ENCODE data around the gene LTBP1.
"Not testable (repeated sequence)": the region's sequence is repeated elsewhere in the genome, so short reads cannot be mapped to it uniquely, and the experiment has no call there.

LTBP1 gene

DNA sequence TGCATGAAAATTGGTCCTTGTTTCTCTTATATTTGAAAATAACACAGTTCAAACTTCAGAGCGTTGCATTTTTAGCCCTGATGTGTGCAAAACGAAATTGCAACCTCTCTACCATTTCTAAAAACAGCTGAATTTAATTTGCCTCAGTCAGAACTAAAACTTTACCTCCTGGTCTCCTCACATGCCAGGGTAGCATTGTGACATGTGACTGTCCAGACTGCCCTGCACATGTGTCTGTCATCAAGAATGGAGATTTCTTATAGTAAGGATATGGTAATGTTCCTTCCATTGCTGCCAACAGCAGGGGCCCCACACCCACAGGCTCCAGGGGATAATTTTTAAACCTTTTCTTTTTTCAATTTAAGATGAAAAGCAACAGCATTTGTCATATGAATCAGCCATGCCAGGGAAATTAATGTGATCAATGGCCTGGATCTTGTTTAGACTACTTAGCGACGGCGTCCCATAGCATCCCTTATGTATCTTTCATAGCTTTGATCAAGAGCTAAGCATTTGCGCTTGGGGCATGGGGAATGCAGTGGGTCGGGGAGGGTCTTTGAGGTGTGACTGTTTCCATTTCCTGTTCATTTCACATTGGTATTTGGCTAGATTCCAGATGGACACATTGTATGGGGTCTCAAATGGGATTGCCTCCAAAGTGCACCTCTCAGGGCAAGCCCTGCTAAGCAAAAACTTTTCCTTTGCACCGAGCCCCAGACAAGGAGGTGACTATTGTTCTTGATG is 437.3 kb downstream of the LTBP1 start:
- Mint-ChIP-seq H3K9me3 (no peaks in the 10 kb centered on the region), H3K27ac (no peak overlapping the region), H3K36me3 (ENCODE audit: low read depth) (no peaks in the 10 kb centered on the region), H3K4me3 (no peak overlapping the region), H3K27me3 (peaks cover 4% of the 10 kb centered on the region), H3K4me1 (ENCODE audit: low read depth) (peaks cover 2% of the 10 kb centered on the region)

GRCh38 chr2:33384599-33384961 is 437.8 kb downstream of the LTBP1 start:
- Mint-ChIP-seq H3K27ac (no peak overlapping the region), H3K4me3 (no peak overlapping the region), H3K36me3 (ENCODE audit: low read depth) (no peaks in the 10 kb centered on the region), H3K4me1 (ENCODE audit: low read depth) (peaks cover 2% of the 10 kb centered on the region), H3K27me3 (peaks cover 4% of the 10 kb centered on the region), H3K9me3 (no peaks in the 10 kb centered on the region)

DNA sequence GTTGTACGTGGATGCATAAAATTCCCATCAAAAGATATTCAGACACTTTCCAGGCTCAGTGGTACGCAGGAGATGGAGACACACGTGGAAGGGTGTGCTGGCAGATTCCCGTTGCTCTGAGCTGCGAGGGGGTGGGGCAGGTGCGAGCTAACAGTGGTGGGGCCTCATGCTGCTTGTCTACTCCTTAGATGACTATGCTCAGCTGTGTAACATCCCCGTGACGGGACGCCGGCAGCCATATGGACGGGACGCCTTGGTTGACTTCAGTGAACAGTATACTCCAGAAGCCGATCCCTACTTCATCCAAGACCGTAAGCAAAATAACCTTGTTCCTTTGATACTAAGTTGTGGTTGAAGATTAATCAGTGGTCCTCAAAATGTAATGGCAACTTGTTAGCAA is 442.2 kb downstream of the LTBP1 start:
- H3K27ac Mint-ChIP-seq, result no peak overlapping the region
- H3K4me3 Mint-ChIP-seq, result no peak overlapping the region
- no peaks in the 10 kb centered on the region for H3K4me1 Mint-ChIP-seq (ENCODE audit: low read depth)
- H3K36me3 Mint-ChIP-seq (ENCODE audit: low read depth), result no peaks in the 10 kb centered on the region
- no peaks in the 10 kb centered on the region for H3K9me3 Mint-ChIP-seq
- H3K27me3 Mint-ChIP-seq, result peaks cover 4% of the 10 kb centered on the region

- not testable (repeated sequence) for H3K27ac Mint-ChIP-seq; H3K36me3 Mint-ChIP-seq (ENCODE audit: low read depth); H3K4me1 Mint-ChIP-seq (ENCODE audit: low read depth); H3K27me3 Mint-ChIP-seq; H3K4me3 Mint-ChIP-seq; H3K9me3 Mint-ChIP-seq
Measured at GRCh38 chr2:33389695-33390094, 442.9 kb downstream of the LTBP1 start.

GRCh38 chr2:33391529-33392255 is 444.9 kb downstream of the LTBP1 start:
- peaks cover 5% of the 10 kb centered on the region for H3K9me3 Mint-ChIP-seq
- H3K27ac Mint-ChIP-seq, result no peak overlapping the region
- no peak overlapping the region for H3K4me3 Mint-ChIP-seq
- no peaks in the 10 kb centered on the region for H3K4me1 Mint-ChIP-seq (ENCODE audit: low read depth)
- H3K27me3 Mint-ChIP-seq, result no peaks in the 10 kb centered on the region
- H3K36me3 Mint-ChIP-seq (ENCODE audit: low read depth), result no peaks in the 10 kb centered on the region

DNA sequence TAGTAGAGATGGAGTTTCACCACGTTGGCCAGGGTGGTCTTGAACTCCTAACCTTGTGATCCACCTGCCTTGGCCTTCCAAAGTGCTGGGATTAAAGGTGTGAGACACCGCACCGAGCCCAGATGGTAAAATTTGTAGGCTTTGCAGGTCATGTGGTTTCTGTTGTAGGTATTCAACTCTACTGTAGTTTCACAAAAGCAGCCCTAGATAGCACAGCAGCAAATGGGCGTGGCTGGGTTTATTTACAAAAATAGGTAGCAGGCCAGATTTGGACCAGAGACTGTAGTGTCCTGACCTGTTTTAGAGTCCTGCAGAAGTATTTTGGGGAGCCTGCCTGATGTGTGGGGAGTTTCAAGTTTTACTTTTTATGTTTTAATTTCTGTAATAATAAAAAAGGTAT is 445.6 kb downstream of the LTBP1 start:
- H3K9me3 Mint-ChIP-seq, result peaks cover 5% of the 10 kb centered on the region
- no peak overlapping the region for H3K27ac Mint-ChIP-seq
- no peak overlapping the region for H3K4me3 Mint-ChIP-seq
- H3K36me3 Mint-ChIP-seq (ENCODE audit: low read depth), result no peaks in the 10 kb centered on the region
- H3K4me1 Mint-ChIP-seq (ENCODE audit: low read depth), result no peaks in the 10 kb centered on the region
- H3K27me3 Mint-ChIP-seq, result no peaks in the 10 kb centered on the region

- no peaks in the 10 kb centered on the region for H3K27me3 Mint-ChIP-seq
- no peaks in the 10 kb centered on the region for H3K4me1 Mint-ChIP-seq (ENCODE audit: low read depth)
- H3K4me3 Mint-ChIP-seq, result no peak overlapping the region
- no peak overlapping the region for H3K27ac Mint-ChIP-seq
- H3K9me3 Mint-ChIP-seq, result peaks cover 5% of the 10 kb centered on the region
- H3K36me3 Mint-ChIP-seq (ENCODE audit: low read depth), result no peaks in the 10 kb centered on the region
Measured at GRCh38 chr2:33395034-33395433, 448.3 kb downstream of the LTBP1 start.

DNA sequence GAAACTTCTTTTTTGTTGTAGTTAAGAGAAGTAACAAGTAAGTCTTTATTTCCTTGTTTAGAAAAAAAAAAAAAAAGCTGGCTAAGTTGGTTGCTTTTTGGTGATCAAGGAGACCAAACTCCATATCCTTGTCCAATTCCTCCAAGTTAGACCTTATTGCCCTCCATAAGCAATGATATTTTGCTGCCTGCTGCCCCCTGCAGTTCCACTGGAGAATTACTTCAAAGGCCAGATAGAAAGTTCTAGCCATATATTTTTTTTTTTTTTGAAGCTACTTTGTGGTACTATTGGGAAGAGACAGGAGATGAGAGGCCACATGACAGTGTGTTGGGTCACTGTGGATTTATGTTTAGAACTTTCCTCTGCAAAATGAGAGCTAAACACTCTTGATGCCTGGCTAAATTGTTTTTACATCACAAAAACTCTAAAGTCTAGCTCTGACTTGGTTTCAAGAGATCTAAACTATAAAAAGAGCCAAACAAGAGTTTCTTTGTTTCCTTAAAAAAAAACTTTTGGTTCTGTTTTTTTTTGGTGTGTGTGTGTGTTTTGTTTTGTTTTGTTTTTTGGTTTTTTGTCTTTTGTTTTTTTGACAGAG is 449.0 kb downstream of the LTBP1 start:
- Mint-ChIP-seq H3K27ac (no peak overlapping the region), H3K9me3 (peaks cover 5% of the 10 kb centered on the region), H3K4me1 (ENCODE audit: low read depth) (no peaks in the 10 kb centered on the region), H3K36me3 (ENCODE audit: low read depth) (no peaks in the 10 kb centered on the region), H3K4me3 (no peak overlapping the region), H3K27me3 (no peaks in the 10 kb centered on the region)

DNA sequence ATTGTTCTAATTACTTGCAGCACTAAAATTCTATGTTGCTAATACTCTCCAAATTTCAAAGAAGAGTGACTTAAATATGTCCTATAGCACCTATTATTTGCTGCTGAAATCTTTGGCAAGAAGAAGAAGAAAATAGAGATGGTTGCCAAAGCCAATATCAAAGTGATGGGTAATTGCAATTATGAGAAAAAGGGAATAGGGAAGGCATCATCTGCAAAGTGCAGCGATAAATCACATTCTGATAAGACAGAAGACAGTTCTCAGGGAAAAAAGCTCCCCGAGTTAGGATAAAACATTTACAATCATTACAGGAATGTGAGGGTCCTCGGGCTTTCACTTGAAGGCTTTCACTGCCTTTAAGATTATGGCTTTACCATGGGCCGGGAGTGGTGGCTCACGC is 457.6 kb downstream of the LTBP1 start:
- H3K4me3 Mint-ChIP-seq, result no peak overlapping the region
- H3K9me3 Mint-ChIP-seq, result peaks cover 8% of the 10 kb centered on the region
- no peaks in the 10 kb centered on the region for H3K36me3 Mint-ChIP-seq (ENCODE audit: low read depth)
- H3K4me1 Mint-ChIP-seq (ENCODE audit: low read depth), result no peaks in the 10 kb centered on the region
- H3K27ac Mint-ChIP-seq, result no peak overlapping the region
- peaks cover 5% of the 10 kb centered on the region for H3K27me3 Mint-ChIP-seq

DNA sequence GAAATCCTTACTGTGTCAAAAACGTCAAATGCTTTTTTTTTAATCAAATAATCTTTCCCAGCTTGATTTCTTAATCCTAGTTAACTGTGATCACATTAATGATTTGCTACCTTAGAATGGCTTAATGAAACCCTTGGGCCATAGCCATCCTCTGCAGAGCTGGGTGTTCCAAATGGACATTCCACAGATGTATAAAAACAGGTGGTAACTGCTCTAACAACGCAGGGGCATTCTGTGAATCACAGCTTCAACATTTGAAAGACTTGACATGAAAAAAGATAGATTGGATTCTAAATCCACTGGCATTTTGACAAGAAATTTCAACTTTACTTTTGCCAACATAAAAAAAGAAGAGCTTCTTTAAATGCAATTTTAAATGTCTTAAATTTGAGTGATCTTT is 459.9 kb downstream of the LTBP1 start:
- Mint-ChIP-seq H3K9me3 (peaks cover 8% of the 10 kb centered on the region), H3K4me3 (no peak overlapping the region), H3K27ac (no peak overlapping the region), H3K4me1 (ENCODE audit: low read depth) (no peaks in the 10 kb centered on the region), H3K36me3 (ENCODE audit: low read depth) (no peaks in the 10 kb centered on the region), H3K27me3 (peaks cover 5% of the 10 kb centered on the region)

- no peaks in the 10 kb centered on the region for H3K36me3 Mint-ChIP-seq (ENCODE audit: low read depth)
- no peak overlapping the region for H3K27ac Mint-ChIP-seq
- peaks cover 8% of the 10 kb centered on the region for H3K9me3 Mint-ChIP-seq
- no peak overlapping the region for H3K4me3 Mint-ChIP-seq
- H3K27me3 Mint-ChIP-seq, result peaks cover 5% of the 10 kb centered on the region
- no peaks in the 10 kb centered on the region for H3K4me1 Mint-ChIP-seq (ENCODE audit: low read depth)
Measured at GRCh38 chr2:33408109-33408508, 461.4 kb downstream of the LTBP1 start.

DNA sequence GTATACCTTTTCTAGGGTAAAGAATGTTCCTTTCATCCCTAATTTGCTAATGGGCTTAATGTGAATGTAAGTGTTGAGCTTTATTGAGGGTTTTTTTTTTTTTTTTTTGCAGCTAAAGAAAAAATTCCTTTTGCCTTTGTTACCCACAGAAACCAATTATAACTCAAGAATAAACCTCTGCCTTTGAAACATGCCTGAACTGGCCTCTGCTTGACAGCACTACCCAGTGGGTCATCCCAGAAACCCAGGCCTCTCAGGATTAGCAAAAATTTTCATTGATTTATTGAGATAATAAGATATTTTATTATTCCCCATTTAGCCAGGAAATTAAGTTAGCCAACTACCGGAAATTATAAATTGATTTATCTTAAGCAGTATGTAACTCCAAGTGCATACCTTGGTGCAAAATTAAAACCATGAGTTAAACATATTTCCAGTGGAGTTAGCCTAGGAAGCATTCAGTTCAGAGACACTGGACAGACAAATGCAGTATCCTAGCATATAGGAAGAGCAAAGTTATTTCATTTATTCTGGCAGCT is 462.7 kb downstream of the LTBP1 start:
- peaks cover 8% of the 10 kb centered on the region for H3K9me3 Mint-ChIP-seq
- H3K4me1 Mint-ChIP-seq (ENCODE audit: low read depth), result no peaks in the 10 kb centered on the region
- H3K36me3 Mint-ChIP-seq (ENCODE audit: low read depth), result no peaks in the 10 kb centered on the region
- H3K4me3 Mint-ChIP-seq, result no peak overlapping the region
- no peak overlapping the region for H3K27ac Mint-ChIP-seq
- H3K27me3 Mint-ChIP-seq, result peaks cover 5% of the 10 kb centered on the region

DNA sequence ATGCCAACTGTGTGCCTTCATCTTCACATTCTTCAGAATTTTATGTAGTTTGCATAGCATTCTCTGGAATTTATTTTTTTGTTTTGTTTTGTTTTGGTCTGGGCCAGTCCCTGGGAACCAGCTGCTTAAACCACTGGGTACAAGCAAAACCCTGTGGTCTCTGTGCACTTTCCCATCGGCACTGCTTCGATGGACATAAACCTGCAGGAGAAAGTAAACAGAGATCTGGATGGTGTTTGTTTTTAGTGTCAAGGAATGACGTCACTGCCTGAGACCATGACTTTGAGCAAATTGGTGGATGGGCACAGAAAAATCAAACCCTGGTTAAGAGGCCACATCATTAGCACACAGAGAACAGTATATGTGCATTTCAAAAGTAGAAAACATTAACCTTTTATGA is 465.0 kb downstream of the LTBP1 start:
- no peak overlapping the region for H3K27ac Mint-ChIP-seq

DNA sequence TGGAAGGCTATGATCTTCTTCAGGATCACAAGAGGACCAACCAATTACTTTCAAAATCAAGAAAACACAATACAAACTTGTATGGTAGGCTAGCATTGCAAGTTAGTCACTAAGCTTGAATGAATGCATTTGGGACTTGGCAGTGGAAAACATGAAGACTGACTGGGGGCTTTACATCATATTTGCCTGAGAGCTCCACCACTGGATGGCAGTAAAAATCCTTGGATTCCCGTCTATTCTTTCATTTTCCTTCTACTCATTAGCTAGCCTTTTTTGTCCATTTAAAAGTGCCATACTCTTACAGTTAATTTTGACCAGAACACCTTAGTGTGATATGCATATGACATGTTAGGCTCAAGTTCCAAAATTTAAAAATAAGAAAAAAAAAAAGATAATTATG is 466.2 kb downstream of the LTBP1 start:
- Mint-ChIP-seq H3K27me3 (peaks cover 5% of the 10 kb centered on the region), H3K9me3 (peaks cover 8% of the 10 kb centered on the region), H3K27ac (no peak overlapping the region), H3K4me3 (no peak overlapping the region), H3K36me3 (ENCODE audit: low read depth) (no peaks in the 10 kb centered on the region), H3K4me1 (ENCODE audit: low read depth) (no peaks in the 10 kb centered on the region)

More for the DNA sequence above, 465.0 kb downstream of the LTBP1 start:
- Mint-ChIP-seq H3K4me3 (no peak overlapping the region), H3K27me3 (peaks cover 2% of the 10 kb centered on the region), H3K9me3 (peaks cover 8% of the 10 kb centered on the region), H3K4me1 (ENCODE audit: low read depth) (no peaks in the 10 kb centered on the region), H3K36me3 (ENCODE audit: low read depth) (no peaks in the 10 kb centered on the region)

- H3K9me3 Mint-ChIP-seq, result no peaks in the 10 kb centered on the region
- H3K27ac Mint-ChIP-seq, result no peak overlapping the region
- no peaks in the 10 kb centered on the region for H3K36me3 Mint-ChIP-seq (ENCODE audit: low read depth)
- no peaks in the 10 kb centered on the region for H3K4me1 Mint-ChIP-seq (ENCODE audit: low read depth)
- H3K27me3 Mint-ChIP-seq, result peaks cover 12% of the 10 kb centered on the region
- H3K4me3 Mint-ChIP-seq, result no peak overlapping the region
Measured at GRCh38 chr2:33419581-33420200, 472.9 kb downstream of the LTBP1 start.

Data from stimulated activated naive CD8-positive, alpha-beta T cell treated with anti-CD3 and anti-CD28 coated beads, Interleukin-15, Interleukin-2, amounts not matched to agents 100 ng/mL and 50 ng/mL, for 24 hours (primary cell).